ACC112 (cell line): ENCODE data around the gene ATP8B4.
"Not testable (repeated sequence)": the region's sequence is repeated elsewhere in the genome, so short reads cannot be mapped to it uniquely, and the experiment has no call there.

Experiments used
- H2AFZ ChIP-seq: fragments of 200-600 bp; sonication (generic); one replicate; pipeline ENCODE4 v1.6.0; 2017; ENCODE audit warnings: antibody characterized with exemption, low read length; ENCODE audit not compliant: unreplicated experiment
- H3K27ac ChIP-seq: fragments of 200-600 bp; sonication (generic); 2 replicates; pipeline ENCODE4 v1.5.1; 2014; ENCODE audit warnings: low read depth, mild to moderate bottlenecking, antibody characterized with exemption, low read length, moderate library complexity
- H3K27me3 ChIP-seq: fragments of 200-600 bp; sonication (generic); 2 replicates; pipeline ENCODE4 v1.6.1; 2014; ENCODE audit warnings: mild to moderate bottlenecking, antibody characterized with exemption, low read length, moderate library complexity, mixed read lengths; ENCODE audit not compliant: insufficient read depth
- H3K36me3 ChIP-seq: fragments of 200-600 bp; sonication (generic); 2 replicates; pipeline ENCODE4 v1.6.1; 2016; ENCODE audit warnings: mild to moderate bottlenecking, antibody characterized with exemption, low read length, moderate library complexity, mixed read lengths; ENCODE audit not compliant: insufficient read depth
- H3K4me1 ChIP-seq: fragments of 200-600 bp; sonication (generic); one replicate; pipeline ENCODE4 v1.6.1; 2016; ENCODE audit warnings: low read length, mixed read lengths; ENCODE audit not compliant: insufficient read depth, unreplicated experiment, control insufficient read depth
- H3K4me3 ChIP-seq: fragments of 200-600 bp; sonication (generic); 2 replicates; pipeline ENCODE4 v1.5.1; 2014; ENCODE audit warnings: mild to moderate bottlenecking, low read depth, low read length
- H3K79me2 ChIP-seq: fragments of 200-600 bp; sonication (generic); one replicate; pipeline ENCODE4 v1.6.0; 2016; ENCODE audit warnings: low read length; ENCODE audit not compliant: control insufficient read depth, unreplicated experiment, insufficient read depth

ATP8B4 gene

GRCh38 chr15:50137893-50138292 lies 18.9 kb upstream of the ATP8B4 start:
- no peaks in the 10 kb centered on the region for H3K27me3 ChIP-seq
- peaks cover 41% of the 10 kb centered on the region for H3K4me1 ChIP-seq
- no peak overlapping the region for H2AFZ ChIP-seq
- H3K79me2 ChIP-seq = no peaks in the 10 kb centered on the region
- peak overlapping the region; percentile 6; the same call in 1 of the 2 replicates for H3K4me3 ChIP-seq
- no peaks in the 10 kb centered on the region for H3K36me3 ChIP-seq
- peak overlapping the region; percentile 97 for H3K27ac ChIP-seq

GRCh38 chr15:50137330-50137761 lies 18.3 kb upstream of the ATP8B4 start:
- peak overlapping the region; percentile 68 for H2AFZ ChIP-seq
- H3K27me3 ChIP-seq = no peaks in the 10 kb centered on the region
- no peaks in the 10 kb centered on the region for H3K36me3 ChIP-seq
- no peaks in the 10 kb centered on the region for H3K79me2 ChIP-seq
- H3K4me1 ChIP-seq = peaks cover 41% of the 10 kb centered on the region
- H3K4me3 ChIP-seq = peak overlapping the region; percentile 47; the same call in 1 of the 2 replicates
- H3K27ac ChIP-seq = peak overlapping the region; percentile 97

GRCh38 chr15:50135031-50135551 lies 16.1 kb upstream of the ATP8B4 start:
- Histone ChIP-seq H3K27ac (peak overlapping the region; percentile 97), H2AFZ (no peak overlapping the region), H3K4me1 (peaks cover 41% of the 10 kb centered on the region), H3K27me3 (no peaks in the 10 kb centered on the region), H3K79me2 (no peaks in the 10 kb centered on the region), H3K4me3 (peak overlapping the region; percentile 8; the same call in 1 of the 2 replicates), H3K36me3 (no peaks in the 10 kb centered on the region)

GRCh38 chr15:50134524-50135024 lies 15.5 kb upstream of the ATP8B4 start:
- no peaks in the 10 kb centered on the region for H3K36me3 ChIP-seq
- no peaks in the 10 kb centered on the region for H3K27me3 ChIP-seq
- no peaks in the 10 kb centered on the region for H3K79me2 ChIP-seq
- H2AFZ ChIP-seq = no peak overlapping the region
- peak overlapping the region; percentile 97 for H3K27ac ChIP-seq
- peaks cover 41% of the 10 kb centered on the region for H3K4me1 ChIP-seq
- H3K4me3 ChIP-seq = peak overlapping the region; percentile 14; the same call in 1 of the 2 replicates

- not testable (repeated sequence) for H3K27ac ChIP-seq, H3K36me3 ChIP-seq, H3K4me3 ChIP-seq, H3K79me2 ChIP-seq, H2AFZ ChIP-seq, H3K27me3 ChIP-seq
- H3K4me1 ChIP-seq = peaks cover 31% of the 10 kb centered on the region
Observed at GRCh38 chr15:50132251-50132984, 13.4 kb upstream of the ATP8B4 start.

GRCh38 chr15:50131617-50132016 lies 12.6 kb upstream of the ATP8B4 start:
- Histone ChIP-seq H3K4me3 (no peak overlapping the region), H3K27me3 (no peaks in the 10 kb centered on the region), H3K4me1 (peaks cover 25% of the 10 kb centered on the region), H2AFZ (no peak overlapping the region), H3K79me2 (no peaks in the 10 kb centered on the region), H3K27ac (no peak overlapping the region), H3K36me3 (no peaks in the 10 kb centered on the region)

- no peaks in the 10 kb centered on the region for H3K79me2 ChIP-seq
- no peaks in the 10 kb centered on the region for H3K4me1 ChIP-seq
- no peak overlapping the region for H2AFZ ChIP-seq
- no peak overlapping the region for H3K27ac ChIP-seq
- H3K4me3 ChIP-seq = no peak overlapping the region
- H3K27me3 ChIP-seq = no peaks in the 10 kb centered on the region
- no peaks in the 10 kb centered on the region for H3K36me3 ChIP-seq
Observed at GRCh38 chr15:50128266-50128665, 9.2 kb upstream of the ATP8B4 start.

- Histone ChIP-seq H3K4me3 (no peak overlapping the region), H3K36me3 (no peaks in the 10 kb centered on the region), H3K79me2 (no peaks in the 10 kb centered on the region), H3K4me1 (no peaks in the 10 kb centered on the region), H3K27ac (no peak overlapping the region), H3K27me3 (no peaks in the 10 kb centered on the region), H2AFZ (peak overlapping the region; percentile 23)
Observed at GRCh38 chr15:50127255-50127777, 8.3 kb upstream of the ATP8B4 start.

GRCh38 chr15:50126072-50126471 lies 7.0 kb upstream of the ATP8B4 start:
- Histone ChIP-seq H3K4me3 (no peak overlapping the region), H3K4me1 (no peaks in the 10 kb centered on the region), H2AFZ (no peak overlapping the region), H3K36me3 (no peaks in the 10 kb centered on the region), H3K27ac (no peak overlapping the region), H3K27me3 (no peaks in the 10 kb centered on the region), H3K79me2 (no peaks in the 10 kb centered on the region)

- Histone ChIP-seq H3K4me3 (no peak overlapping the region), H3K79me2 (no peaks in the 10 kb centered on the region), H2AFZ (no peak overlapping the region), H3K36me3 (no peaks in the 10 kb centered on the region), H3K4me1 (peaks cover 2% of the 10 kb centered on the region), H3K27me3 (no peaks in the 10 kb centered on the region), H3K27ac (no peak overlapping the region)
Observed at GRCh38 chr15:50124631-50125030, 5.6 kb upstream of the ATP8B4 start.
